SH-SY5Y (cell line): ENCODE data around the gene KCNJ8.

Experiments
- GATA2 ChIP-seq: IDR thresholded peaks from 2 replicates; pipeline ENCODE4 v1.6.1; 2011; ENCODE audit warnings: mild to moderate bottlenecking, low read depth, low read length
- GATA3 ChIP-seq: IDR thresholded peaks from 2 replicates; pipeline ENCODE4 v1.6.1; 2011; ENCODE audit warnings: low read depth, mild to moderate bottlenecking, low read length, moderate library complexity

DNA sequence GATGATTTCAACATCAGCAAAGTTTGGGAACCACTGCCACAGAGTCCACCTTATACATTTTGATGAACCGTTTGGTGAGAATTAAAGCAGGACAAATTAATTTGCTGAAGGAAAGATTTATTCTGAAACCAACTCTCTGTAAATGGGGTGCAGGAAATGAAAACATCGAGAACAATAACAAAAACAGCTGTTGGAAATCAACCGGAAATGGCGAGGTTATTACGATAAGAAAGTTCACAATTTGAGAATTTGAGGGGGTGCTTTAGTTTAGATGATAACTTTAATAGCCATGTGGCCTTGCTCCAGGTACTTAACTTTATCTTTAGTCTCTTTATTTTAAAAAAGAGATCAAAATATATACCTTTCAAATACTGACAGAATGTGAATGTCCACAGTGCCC, 56.7 kb downstream of the KCNJ8 start:
- no peak for TF ChIP-seq GATA3
- no peak for TF ChIP-seq GATA2
